GM23338 (cell line): ENCODE results near the gene NAMPT. TPM values are rescaled to one million over a fixed set of nuclear protein-coding genes. Genes with fewer than 3 reads are reported as not detected.

Experiments
- CREB1 ChIP-seq: fragments of 250-450 bp; sonication (Bioruptor Pico); IDR thresholded peaks from 2 replicates; pipeline ENCODE4 v1.5.0; 2020; ENCODE audit warnings: low read depth, mild to moderate bottlenecking, moderate library complexity
- ETS1 ChIP-seq: IDR thresholded peaks from 2 replicates; pipeline ENCODE4 v1.6.1; 2016; ENCODE audit warnings: antibody characterized with exemption
- EZH2 ChIP-seq: fragments of 200-600 bp; sonication (generic); IDR thresholded peaks from one replicate; pipeline ENCODE4 v1.8.0; 2017; ENCODE audit warnings: antibody characterized with exemption, mild to moderate bottlenecking, low read depth; ENCODE audit not compliant: unreplicated experiment
- EZH2phosphoT487 ChIP-seq: fragments of 200-600 bp; sonication (generic); IDR thresholded peaks from one replicate; pipeline ENCODE4 v1.8.1; 2018; ENCODE audit warnings: antibody characterized with exemption; ENCODE audit not compliant: unreplicated experiment
- JUNB ChIP-seq: IDR thresholded peaks from one replicate; pipeline ENCODE4 v1.6.1; 2016; ENCODE audit warnings: antibody characterized with exemption; ENCODE audit not compliant: unreplicated experiment
- NANOG ChIP-seq: IDR thresholded peaks from 2 replicates; pipeline ENCODE4 v1.6.1; 2016; ENCODE audit warnings: antibody characterized with exemption, borderline replicate concordance
- POLR2AphosphoS5 ChIP-seq: IDR thresholded peaks from 2 replicates; pipeline ENCODE4 v1.6.1; 2016; ENCODE audit warnings: antibody characterized with exemption, low read depth
- REST ChIP-seq: IDR thresholded peaks from one replicate; pipeline ENCODE4 v1.6.1; 2018; ENCODE audit warnings: antibody characterized with exemption; ENCODE audit not compliant: unreplicated experiment
- ZNF114 ChIP-seq: fragments of 250-450 bp; sonication (Bioruptor Pico); IDR thresholded peaks from 2 replicates; pipeline ENCODE4 v1.5.0; 2020; ENCODE audit warnings: mild to moderate bottlenecking, moderate library complexity
- ZNF331 ChIP-seq: fragments of 250-450 bp; sonication (Bioruptor Pico); IDR thresholded peaks from 2 replicates; pipeline ENCODE4 v1.5.0; 2020; ENCODE audit warnings: low read depth, mild to moderate bottlenecking, moderate library complexity
- ZNF462 ChIP-seq: fragments of 250-450 bp; sonication (Bioruptor Pico); IDR thresholded peaks from 2 replicates; pipeline ENCODE4 v1.5.0; 2020; ENCODE audit warnings: mild to moderate bottlenecking, moderate library complexity
- polyA plus RNA-seq: library from polyadenylated mRNA; unstranded; fragments of >200 nt; fragmentation: Nextera tagmentation; extraction: Ambion mirVana; gene quantifications from 2 replicates; pipeline ENCODE4 v1.2.1, GENCODE V29; 2016
- total RNA-seq: library from RNA; depleted of rRNA; stranded (reverse); fragments of >200 nt; shearing (Covaris generic); gene quantifications from 2 replicates; pipeline ENCODE4 v1.2.3, GENCODE V29; 2014

NAMPT gene
- total and polyA plus RNA-seq, 2 experiments from 2014 or later: 37.9 to 73.9 TPM

GRCh38 chr7:106206826-106207541, 77.8 kb downstream of the NAMPT start (continued):
- TF ChIP-seq ZNF462 (CRISPR knock-in tag) (no peak), NANOG (no peak), ZNF114 (CRISPR knock-in tag) (no peak), JUNB (no peak), EZH2 (no peak), REST (no peak), CREB1 (no peak), POLR2AphosphoS5 (no peak), ZNF331 (no peak), ETS1 (no peak), EZH2phosphoT487 (no peak)
